Inferior parietal cortex (tissue), 1 donor: ENCODE results near the gene IQGAP2.
A peak's percentile ranks its signal among the peaks of the same experiment; 100 is the strongest.
"Not testable (repeated sequence)": the region's sequence is repeated elsewhere in the genome, so short reads cannot be mapped to it uniquely, and the experiment has no call there.

ENCODE experiments used
- DNase-seq: peaks from one replicate; pipeline ENCODE4 v3.0.0-alpha.2; 2016; ENCODE audit errors: extremely low spot score

IQGAP2 gene

DNA sequence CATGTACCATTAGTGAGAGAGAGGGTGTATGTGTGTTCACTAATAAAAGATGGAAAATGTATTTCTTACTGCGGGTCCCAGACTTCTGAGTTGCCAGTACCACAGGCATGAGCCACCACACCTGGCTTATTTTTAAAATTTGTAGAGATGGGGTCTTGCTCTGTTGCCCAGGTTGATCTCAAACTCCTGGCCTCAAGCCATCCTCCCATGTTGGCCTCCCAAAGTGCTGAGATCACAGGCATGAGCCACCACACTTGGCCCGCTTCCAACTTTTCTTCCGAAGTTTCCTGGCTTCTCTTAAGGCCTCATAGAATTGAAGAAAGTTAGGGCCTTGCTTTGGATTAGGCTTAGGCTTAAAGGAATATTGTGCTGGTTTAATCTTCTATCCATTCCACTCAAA, 260.5 kb downstream of the IQGAP2 start:
- DNase-seq, result no peak

DNA sequence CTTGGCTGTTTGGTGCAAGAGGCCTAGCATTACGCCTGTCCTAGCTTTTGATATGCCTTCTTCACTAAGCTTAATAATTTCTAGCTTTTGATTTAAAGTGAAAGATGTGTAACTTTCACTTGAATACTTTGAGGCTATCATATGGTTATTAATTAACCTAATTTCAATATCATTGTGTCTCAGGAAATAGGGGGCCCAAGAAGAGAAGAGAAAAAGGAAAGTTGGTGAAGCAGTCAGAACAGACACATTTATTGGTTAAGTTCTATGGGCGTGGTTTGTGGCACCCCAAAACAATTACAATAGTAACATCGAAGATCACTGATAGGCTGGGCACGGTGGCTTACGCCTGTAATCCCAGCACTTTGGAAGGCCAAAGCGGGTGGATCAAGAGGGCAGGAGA, 261.0 kb downstream of the IQGAP2 start:
- no peak for DNase-seq

DNA sequence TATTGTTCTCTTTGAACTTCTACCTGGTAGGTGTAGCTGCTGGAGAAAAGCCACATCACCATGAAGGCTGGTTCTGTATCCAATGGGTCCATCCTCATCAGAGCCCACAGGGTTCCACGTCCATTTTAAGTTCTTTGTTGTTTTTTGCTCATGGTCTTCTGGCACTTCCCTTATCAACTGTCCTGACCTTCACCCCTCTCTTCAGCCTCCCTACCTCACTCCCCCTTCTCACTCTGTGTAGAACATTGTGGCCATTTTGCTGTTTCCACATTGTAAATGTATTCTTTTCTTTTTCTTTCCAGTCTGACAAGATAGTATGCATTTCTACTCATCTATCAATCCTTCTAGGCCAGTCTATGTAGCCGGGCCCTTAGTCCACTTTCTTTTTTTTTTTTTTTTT, 264.4 kb downstream of the IQGAP2 start:
- DNase-seq, result no peak

DNA sequence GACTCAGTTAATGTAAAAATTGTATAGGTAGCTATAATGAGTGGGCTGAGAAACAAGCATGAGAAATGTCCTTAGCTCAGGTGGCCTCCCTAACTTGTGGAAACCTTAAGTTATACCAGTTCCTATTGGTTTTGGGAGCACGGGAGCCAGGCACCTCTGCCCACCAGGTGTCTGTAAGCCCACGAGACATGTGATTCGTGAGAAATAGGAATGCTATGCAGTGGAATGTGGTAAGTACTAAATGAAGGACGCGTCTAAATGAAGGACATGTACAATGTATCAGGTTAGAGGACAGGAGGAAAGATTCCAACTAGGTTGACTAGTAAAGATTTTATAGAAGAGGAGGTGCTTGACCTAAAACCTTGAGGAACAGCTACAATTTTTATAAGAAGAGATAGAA, 266.2 kb downstream of the IQGAP2 start:
- DNase-seq, result no peak

DNA sequence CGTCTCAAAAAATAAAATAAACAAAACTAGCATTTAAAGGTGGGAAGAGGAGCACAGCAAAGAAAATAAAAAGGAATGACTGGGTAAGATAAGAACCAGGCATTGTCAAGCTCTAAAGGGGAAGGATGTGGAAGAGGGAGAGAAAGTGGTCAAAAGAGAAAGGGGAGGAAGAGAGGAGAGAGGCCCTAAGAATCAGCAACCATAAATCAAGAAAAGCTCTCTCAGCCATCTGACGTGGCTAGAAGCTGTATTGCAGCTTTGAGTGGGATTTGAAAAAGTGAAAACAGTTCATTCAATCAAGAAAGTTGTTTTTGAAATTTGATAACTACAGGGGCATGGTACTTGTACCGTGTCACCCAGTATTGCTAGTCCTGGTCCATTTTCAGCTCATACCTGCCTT, 267.4 kb downstream of the IQGAP2 start:
- no peak for DNase-seq

DNA sequence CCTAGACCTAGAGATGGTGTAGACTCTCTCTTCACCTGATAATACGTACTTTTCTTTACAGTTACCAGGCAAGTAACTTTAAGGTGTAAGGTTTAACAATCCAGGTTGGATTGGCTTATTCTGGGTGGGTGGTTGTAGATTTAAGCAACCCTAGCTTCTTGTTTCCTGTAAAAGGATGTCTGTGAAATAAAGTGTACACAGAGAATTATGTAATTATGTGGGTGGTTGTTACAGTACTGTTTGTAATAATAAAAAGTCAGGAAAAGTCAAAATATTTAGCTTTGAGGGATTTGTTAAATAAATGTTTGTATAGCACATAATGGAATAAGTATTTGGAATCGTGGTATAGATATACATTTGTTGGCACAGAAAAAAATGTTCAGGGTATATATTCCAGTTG, 269.2 kb downstream of the IQGAP2 start:
- DNase-seq, result no peak

DNA sequence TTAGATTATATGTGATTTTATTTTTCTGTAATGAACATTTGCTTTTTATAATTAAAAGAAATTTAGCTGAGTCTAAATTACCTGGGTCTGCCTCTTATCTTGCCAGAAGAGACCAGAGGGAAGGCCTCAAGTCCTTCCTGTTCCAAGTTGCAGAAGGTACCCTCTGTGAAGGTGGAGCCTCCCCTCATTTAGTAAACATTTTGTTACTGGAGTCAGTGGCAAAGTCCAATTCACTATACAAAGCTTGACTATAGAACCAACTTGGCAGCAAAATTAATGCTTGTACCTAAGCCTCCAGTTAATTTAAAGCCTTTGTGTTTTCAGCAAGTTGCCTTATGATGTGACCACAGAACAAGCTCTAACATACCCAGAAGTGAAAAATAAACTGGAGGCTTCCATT, 270.0 kb downstream of the IQGAP2 start:
- DNase-seq, result no peak

DNA sequence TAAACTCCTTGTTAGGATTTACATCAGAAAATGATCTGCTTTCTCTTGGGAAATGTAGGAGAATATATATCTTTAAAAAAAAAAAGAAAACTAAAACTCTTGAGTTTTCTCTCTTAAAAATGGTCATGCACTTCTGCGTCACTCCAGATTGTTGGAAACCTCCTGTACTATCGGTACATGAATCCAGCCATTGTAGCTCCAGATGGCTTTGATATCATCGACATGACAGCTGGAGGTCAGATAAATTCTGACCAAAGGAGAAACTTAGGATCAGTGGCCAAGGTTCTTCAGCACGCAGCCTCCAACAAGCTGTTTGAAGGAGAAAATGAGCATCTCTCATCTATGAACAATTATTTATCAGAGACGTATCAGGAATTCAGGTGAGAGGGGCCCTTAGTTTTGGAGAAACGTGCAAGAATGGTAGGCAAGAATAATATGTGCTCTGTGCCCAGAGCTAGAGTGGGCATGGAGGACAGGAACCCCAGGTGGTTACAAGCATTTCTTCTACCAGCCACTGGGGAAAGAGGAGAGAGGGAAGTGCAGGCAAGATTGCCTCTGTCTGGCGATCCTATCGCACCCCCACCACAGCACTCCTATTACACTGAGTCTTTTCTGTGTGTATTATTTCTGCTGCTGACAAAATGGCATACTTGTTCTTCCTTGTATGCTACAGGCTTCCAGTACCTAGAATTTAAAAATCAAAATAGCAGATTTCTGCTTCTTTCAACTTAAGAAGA, 271.4 kb downstream of the IQGAP2 start:
- DNase-seq, result no peak

DNA sequence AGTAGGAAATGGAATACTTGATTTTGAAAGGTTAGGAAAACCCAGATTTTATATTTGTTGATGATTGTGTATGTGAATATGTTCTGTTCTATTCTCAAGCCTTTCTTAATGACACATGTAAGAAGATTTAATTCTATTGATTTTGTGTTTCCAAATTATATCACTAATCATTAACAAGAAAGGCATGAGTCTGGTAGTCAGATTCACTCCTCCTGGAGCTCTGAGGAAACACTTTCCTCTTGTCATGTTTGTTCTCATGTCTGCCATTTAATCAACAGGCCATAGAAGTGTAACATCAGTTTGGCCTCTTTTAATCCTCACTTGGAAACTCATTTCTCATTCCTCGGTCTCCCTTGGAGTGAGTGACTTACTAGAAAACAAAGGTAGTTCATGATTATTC, 272.3 kb downstream of the IQGAP2 start:
- DNase-seq, result no peak

DNA sequence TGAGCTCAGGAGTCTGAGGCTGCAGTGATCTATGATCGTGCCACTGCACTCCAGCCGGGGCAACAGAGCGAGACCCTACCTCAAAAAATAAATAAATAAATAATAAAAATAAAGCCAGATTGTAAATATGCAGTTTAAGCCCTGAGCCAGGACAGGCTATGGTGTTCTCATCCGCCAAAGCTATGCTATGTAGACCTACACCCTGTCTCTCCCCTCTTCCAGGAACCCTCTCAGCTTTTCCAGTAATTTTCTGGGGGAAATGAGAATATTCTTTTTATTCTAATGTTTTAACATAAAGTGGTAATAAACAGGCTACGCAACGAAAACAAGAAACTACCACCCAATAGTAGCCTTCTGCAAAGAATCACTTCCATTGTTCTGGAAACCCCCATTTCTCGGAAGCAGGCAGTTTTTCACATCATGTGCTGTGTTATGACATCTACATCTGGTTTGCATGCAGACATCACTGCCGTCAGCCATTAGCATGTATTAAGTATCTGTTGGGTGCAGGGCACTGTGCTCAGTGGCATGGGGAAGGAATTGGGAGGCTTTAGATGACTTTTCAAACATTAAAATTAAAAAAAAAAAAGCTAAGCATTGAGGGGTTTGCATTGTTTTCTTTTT, 274.9 kb downstream of the IQGAP2 start:
- DNase-seq, result no peak

DNA sequence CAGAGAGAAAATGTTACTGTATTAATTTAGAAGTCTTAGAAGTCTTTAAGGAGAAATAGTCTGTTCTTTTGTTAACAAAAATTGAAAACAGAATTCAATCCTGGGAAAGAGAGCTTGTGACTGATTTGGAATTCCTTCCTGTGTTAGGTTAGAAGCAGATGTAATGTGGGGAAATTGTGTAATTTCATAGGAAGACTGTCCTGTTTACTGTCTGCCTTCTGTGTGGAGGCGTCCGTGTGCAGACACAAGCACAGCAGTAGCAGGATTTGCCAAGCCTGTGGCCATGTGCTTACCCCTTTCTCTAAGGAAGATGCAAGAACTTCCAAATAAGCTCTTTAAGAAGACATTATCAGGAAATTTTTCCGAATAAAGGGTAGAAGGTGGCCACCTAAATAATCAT, 276.1 kb downstream of the IQGAP2 start:
- DNase-seq, result peak; percentile 5

DNA sequence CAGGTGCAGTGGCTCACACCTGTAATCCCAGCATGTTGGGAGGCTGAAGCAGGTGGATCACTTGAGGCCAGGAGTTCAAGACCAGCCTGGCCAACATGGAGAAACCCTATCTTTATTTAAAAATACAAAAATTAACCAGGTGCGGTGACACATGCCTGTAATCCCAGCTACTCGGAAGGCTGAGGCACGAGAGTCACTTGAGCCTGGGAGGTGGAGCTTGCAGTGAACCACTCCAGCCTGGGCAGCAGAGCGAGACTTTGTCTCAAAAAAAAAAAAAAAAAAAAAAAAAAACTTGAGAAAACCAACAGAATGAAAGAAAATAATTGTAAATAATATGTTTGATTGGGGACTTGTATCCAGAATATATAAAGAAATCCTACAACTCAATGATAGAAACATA, 277.7 kb downstream of the IQGAP2 start:
- DNase-seq, result not testable (repeated sequence)

DNA sequence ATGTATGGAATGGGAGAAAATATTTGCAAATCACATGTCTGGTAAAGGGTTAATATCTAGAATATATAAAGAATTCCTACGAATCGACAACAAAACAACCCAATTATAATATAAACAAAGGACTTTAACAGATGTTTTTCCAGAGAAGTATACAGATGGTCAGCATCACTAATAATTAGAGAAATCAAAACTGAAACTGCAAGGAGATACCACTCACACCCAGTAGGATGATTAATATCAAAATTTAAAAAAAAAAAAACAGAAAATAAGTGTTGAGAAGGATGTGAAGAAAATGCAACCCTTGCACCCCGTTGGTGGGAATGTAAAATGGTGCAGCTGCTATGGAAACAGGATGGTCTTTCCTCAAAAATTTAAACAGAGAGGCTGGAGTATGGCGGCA, 278.2 kb downstream of the IQGAP2 start:
- DNase-seq, result no peak

DNA sequence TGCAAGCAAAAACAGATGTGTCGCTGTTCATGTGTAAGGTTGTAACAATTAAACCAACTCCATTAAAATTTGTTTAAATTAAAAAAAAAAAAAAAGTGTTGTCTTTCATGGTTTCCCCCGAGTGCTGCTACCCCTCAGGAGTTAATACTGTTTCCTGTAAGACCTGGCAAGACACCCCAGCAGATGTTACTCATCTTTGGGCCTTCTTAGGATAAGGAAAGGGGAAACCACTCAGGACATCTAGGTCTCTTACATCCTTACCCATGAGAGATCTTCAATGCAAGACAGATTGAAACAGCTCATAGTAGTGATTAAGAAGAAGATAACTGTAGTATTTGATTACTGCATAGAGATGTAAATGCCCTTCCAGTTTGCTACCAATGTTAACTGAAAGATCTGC, 279.3 kb downstream of the IQGAP2 start:
- no peak for DNase-seq

DNA sequence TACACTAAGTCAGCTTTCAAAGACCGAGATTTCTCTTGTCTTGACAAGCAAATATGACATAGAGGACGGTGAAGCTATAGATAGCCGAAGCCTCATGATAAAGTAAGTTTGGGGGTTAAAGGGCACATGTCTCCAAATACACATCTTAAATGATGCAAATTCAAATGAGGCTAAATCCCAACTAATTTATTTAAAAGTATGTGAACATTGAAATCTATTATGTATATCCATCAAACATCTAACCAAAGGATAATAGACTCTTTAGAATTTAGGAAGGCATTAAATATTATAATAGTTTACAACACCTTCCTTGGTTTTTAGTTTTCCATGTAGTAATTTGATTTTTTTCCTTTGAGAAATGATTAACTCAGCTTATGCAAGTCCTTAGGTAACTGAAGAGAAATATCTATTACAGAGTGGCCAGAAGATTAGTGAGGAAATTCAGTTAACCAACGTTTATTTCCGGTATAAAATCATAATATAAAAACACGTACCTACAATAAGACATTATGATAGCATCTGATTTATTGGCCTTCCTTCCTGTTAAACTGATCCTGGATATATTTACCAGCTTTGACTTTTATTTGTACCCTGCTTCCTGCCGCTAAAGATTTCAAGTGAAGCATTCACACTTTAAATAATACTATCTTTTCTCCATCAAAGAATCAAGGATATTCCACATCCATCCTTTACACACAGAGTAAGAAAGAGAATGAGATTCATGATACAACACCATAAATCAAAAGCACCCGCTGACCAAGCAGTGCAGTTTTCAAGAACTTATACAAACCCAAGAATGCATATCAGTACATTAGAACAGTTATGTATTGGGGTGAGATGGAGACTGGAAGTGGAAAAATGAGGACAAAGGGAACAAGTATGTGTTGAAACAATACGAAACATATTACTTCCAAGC, 281.0 kb downstream of the IQGAP2 start:
- no peak for DNase-seq

DNA sequence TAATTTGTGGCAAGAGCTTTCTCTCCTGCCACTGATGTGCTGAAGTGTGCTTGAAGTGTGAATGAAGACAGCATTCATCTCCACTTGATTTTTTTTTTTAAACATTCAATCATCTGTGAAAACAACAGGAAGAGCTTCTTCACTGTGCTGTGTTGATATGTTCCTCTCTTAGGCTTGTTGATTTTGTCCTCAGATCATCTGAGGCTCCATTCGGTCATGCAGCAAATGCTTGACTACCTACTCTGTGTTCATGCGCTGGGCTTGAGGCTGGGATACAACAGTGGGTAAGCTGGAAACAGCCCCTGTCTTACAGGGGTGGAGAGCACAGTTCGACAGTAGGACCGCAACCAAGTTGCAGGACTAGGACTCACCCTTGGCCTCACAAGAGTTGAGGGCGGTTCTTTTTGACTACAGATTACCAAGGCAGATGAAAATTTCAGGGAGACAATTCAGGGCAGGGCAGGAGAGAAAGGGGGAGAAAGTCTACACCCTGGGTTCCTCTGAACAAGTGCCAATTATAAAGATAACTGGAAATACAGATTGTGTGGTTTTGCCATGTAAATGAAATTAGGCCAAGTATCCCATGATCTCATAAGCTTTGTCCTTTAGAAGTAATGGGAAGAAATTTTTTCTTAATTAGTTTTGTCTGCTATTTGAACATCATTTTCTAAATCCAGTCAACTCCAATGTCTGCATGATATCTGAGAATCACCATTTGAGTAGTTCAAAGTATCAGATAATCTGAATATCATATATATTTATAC, 281.9 kb downstream of the IQGAP2 start:
- no peak for DNase-seq

DNA sequence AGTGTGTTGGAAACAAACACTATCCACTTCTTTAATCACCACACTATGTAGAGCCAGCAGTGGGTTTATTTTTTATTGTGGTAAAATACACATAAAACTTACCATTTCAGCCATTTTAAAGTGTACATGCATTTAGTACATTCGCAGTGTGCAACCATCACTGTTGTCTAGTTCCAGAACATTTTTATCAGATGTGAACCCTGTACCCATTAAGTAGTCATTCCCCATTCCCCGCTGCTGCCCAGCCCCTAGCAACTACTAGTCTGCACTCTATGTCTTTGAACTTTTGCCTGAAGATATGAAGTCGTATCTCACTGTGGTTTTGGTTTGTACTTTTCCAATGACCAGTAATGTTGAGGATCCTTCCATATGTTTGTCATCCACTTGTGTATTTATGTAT, 282.6 kb downstream of the IQGAP2 start:
- DNase-seq, result no peak

DNA sequence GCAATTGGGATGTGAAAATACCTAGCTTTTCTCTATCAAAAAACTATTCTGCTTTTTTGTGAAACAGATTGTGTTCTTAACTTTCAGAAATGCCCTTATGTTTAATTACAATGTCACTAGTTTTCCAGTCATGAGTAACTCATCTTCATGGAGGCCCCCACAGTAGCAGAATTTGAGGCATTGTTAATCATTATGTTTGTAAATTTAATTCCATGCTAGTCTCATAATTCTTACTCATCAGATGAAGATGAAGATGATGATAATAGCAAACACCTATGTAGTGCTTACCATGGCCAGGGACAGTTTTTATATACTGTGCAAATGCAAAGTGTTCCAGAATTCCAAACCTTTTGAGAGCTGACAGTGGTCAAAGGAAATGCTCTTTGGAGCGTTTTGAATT, 285.1 kb downstream of the IQGAP2 start:
- DNase-seq, result no peak

DNA sequence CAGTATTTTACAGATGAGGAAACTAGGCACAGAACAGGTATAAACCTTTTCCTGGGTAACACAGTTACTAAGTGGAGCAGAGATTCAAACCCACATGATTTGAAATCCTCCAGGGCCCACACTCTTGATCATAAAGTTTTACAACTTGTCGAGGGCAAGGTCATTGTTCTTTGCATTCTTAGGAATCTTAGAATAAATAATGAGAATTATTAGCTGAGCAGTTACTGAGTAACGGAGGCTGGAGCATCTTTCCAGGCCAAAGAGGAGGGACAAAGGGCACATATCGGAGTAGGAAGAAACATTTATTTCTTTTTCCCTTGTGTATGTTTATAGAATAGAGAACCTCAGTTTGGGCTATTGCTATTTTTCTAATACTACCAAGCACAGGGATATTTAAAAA, 285.8 kb downstream of the IQGAP2 start:
- DNase-seq, result no peak

DNA sequence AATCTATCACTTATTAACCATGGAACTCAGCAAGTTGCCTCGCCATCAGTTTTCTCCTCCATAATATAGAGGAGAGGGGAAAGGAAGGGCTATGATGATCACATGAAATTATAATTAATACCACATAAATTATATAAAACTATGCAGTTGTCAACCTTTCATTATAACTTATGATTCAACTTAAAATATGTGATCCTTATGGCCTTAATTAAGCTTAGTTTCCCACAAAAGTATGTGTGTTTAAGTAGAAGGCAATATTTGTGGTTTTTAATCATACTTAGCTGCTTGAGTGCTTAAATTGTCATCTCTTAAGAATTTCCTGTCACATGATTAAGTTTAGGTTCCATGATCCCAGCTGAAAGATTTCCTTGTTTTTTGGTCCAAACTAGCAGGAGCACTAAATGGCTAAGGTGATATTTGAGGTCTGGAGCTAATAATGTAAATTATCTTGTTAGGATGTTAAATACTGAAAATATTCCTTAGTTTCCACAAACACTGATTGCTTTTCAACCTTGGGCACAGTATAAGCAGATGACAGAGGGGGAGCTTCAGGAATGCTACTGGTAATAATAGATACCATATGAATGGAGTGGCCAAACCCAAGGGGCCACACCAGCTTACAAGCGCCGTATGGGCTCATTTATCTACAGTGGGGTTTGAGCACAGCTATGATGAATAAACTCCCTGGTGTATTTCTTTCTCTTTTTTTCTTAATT, 286.4 kb downstream of the IQGAP2 start:
- DNase-seq, result no peak

DNA sequence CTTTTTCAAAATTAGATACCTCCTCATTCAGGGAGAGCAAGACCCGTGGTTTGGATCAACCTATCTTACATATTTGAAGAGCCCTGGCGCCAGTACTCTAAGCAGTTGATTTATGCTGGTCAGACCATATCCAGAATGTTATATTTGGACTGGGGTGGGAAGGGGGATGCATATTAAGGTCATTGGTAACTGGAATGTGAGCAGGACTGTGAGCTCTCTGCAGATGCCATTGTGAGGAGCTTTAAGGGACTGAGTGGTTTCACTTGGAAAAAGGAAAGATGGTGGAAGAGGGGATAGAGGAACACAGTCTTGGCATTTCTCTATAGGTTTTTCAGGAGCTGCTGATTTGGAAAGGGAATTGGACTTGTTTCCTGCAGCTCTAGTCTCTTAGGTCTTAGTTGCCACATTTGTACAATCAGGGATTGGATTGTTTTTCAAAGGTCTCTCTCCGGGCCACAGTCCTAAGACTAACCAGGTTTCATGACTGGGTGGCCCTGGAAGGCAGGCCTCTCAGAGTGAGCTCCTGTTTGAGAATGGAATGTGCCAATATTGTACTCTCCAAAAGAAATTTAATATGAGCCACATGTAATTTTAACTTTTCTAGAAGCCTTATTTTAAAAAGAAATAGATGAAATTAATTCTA, 287.1 kb downstream of the IQGAP2 start:
- no peak for DNase-seq
